Caki2 (cell line): ENCODE results near the gene SKAP2. TPM values are rescaled to one million over a fixed set of nuclear protein-coding genes. Genes with fewer than 3 reads are reported as not detected.
A peak's percentile ranks its signal among the peaks of the same experiment; 100 is the strongest.

Experiments used
- DNase-seq: peaks from one replicate; pipeline ENCODE4 v3.0.0-alpha.2; 2015; ENCODE audit warnings: low read depth
- in situ Hi-C: cut with HindIII; loops from 2 replicates; pipeline ENCODE4 v1.10.0; 2016; ENCODE audit warnings: low sequenced_read_pairs, low pct_unique_long_range_greater_than_20kb, mixed read lengths
- total RNA-seq: library from RNA; depleted of rRNA; stranded (reverse); fragments of >200 nt; shearing (Covaris generic); gene quantifications from 2 replicates; pipeline ENCODE4 v1.2.3, GENCODE V29; 2014; ENCODE audit warnings: low replicate concordance

SKAP2 gene
- total RNA-seq, 1 experiment from 2014 or later = 49.3 TPM

- no peak for DNase-seq
- in situ Hi-C loops = no loop called here
These were observed 227.6 kb downstream of the SKAP2 start for GRCh38 chr7:26636808-26637207.

- no peak for DNase-seq
- in situ Hi-C loops = no loop called here
These were observed 230.8 kb downstream of the SKAP2 start for GRCh38 chr7:26633557-26633956.

GRCh38 chr7:26631601-26632000, 232.8 kb downstream of the SKAP2 start:
- in situ Hi-C loops = no loop called here
- no peak for DNase-seq

- DNase-seq = no peak
- in situ Hi-C loops = no loop called here
These were observed 233.3 kb downstream of the SKAP2 start for GRCh38 chr7:26630941-26631580.

GRCh38 chr7:26630361-26630760, 234.0 kb downstream of the SKAP2 start:
- in situ Hi-C loops = no loop called here
- no peak for DNase-seq

- no peak for DNase-seq
- in situ Hi-C loops = no loop called here
These were observed 234.7 kb downstream of the SKAP2 start for GRCh38 chr7:26629696-26630095.

- DNase-seq = no peak
- in situ Hi-C loops = no loop called here
These were observed 236.5 kb downstream of the SKAP2 start for GRCh38 chr7:26627891-26628341.

GRCh38 chr7:26627221-26627620, 237.2 kb downstream of the SKAP2 start:
- DNase-seq = no peak
- in situ Hi-C loops = no loop called here

GRCh38 chr7:26626687-26627086, 237.7 kb downstream of the SKAP2 start:
- DNase-seq = no peak
- in situ Hi-C loops = no loop called here

GRCh38 chr7:26626156-26626555, 238.2 kb downstream of the SKAP2 start:
- no peak for DNase-seq
- in situ Hi-C loops = no loop called here

GRCh38 chr7:26625286-26625685, 239.1 kb downstream of the SKAP2 start:
- no peak for DNase-seq
- in situ Hi-C loops = no loop called here

- in situ Hi-C loops = no loop called here
- no peak for DNase-seq
These were observed 239.6 kb downstream of the SKAP2 start for GRCh38 chr7:26624839-26625238.

GRCh38 chr7:26624431-26624830, 240.0 kb downstream of the SKAP2 start:
- in situ Hi-C loops = no loop called here

GRCh38 chr7:26620352-26620751, 244.0 kb downstream of the SKAP2 start:
- in situ Hi-C loops = no loop called here
- DNase-seq = peak; percentile 27

More at GRCh38 chr7:26624431-26624830, 240.0 kb downstream of the SKAP2 start:
- no peak for DNase-seq

- in situ Hi-C loops = no loop called here
- DNase-seq = no peak
These were observed 244.9 kb downstream of the SKAP2 start for GRCh38 chr7:26619348-26619984.

GRCh38 chr7:26618898-26619297, 245.5 kb downstream of the SKAP2 start:
- no peak for DNase-seq
- in situ Hi-C loops = no loop called here

GRCh38 chr7:26618449-26618848, 245.9 kb downstream of the SKAP2 start:
- in situ Hi-C loops = no loop called here

More at GRCh38 chr7:26618449-26618848, 245.9 kb downstream of the SKAP2 start:
- DNase-seq = no peak
